HG02852 (cell line): ENCODE data around the gene HIPK4.
"Not testable (repeated sequence)": the region's sequence is repeated elsewhere in the genome, so short reads cannot be mapped to it uniquely, and the experiment has no call there.

ENCODE experiments used
- ATAC-seq: cut with Tn5 transposase; IDR thresholded peaks from one replicate; pipeline ENCODE4 v1.9.1; 2021; ENCODE audit warnings: mild to moderate bottlenecking, moderate library complexity; ENCODE audit not compliant: unreplicated experiment

HIPK4 gene

GRCh38 chr19:40390084-40390742, at the start of gene HIPK4:
TSS of gene HIPK4 (minus strand) at chr19:40390181. CDS start at chr19:40389902, 279 bp downstream.
- ATAC-seq: no peak

GRCh38 chr19:40438284-40438683, 48.3 kb upstream of the HIPK4 start:
- ATAC-seq: no peak

GRCh38 chr19:40433391-40434216, 43.6 kb upstream of the HIPK4 start:
- ATAC-seq: peak; percentile 75

- ATAC-seq: not testable (repeated sequence)
Measured at GRCh38 chr19:40432760-40433159, 42.8 kb upstream of the HIPK4 start.

- no peak for ATAC-seq
Measured at GRCh38 chr19:40431698-40432097, 41.7 kb upstream of the HIPK4 start.

GRCh38 chr19:40430242-40430641, 40.3 kb upstream of the HIPK4 start:
- not testable (repeated sequence) for ATAC-seq

GRCh38 chr19:40428197-40428596, 38.2 kb upstream of the HIPK4 start:
- not testable (repeated sequence) for ATAC-seq

GRCh38 chr19:40425450-40426287, 35.7 kb upstream of the HIPK4 start, which contains the start of gene SERTAD1:
TSS of gene SERTAD1 (minus strand) at chr19:40425992. CDS start at chr19:40423546, 2,446 bp downstream.
- ATAC-seq: peak; percentile 83

- no peak for ATAC-seq
Measured at GRCh38 chr19:40424637-40425449, 34.9 kb upstream of the HIPK4 start.

- no peak for ATAC-seq
Measured at GRCh38 chr19:40423938-40424337, 34.0 kb upstream of the HIPK4 start.

GRCh38 chr19:40422748-40423566, 33.0 kb upstream of the HIPK4 start:
- no peak for ATAC-seq

GRCh38 chr19:40421993-40422747, 32.2 kb upstream of the HIPK4 start:
- ATAC-seq: no peak

- peak; percentile 42 for ATAC-seq
Measured at GRCh38 chr19:40420766-40421765, 31.1 kb upstream of the HIPK4 start.

- ATAC-seq: no peak
Measured at GRCh38 chr19:40420451-40420765, 30.4 kb upstream of the HIPK4 start.

- no peak for ATAC-seq
Measured at GRCh38 chr19:40419780-40420179, 29.8 kb upstream of the HIPK4 start.

- ATAC-seq: no peak
Measured at GRCh38 chr19:40419066-40419612, 29.2 kb upstream of the HIPK4 start.

- no peak for ATAC-seq
Measured at GRCh38 chr19:40418040-40418439, 28.1 kb upstream of the HIPK4 start.

GRCh38 chr19:40417643-40417981, 27.6 kb upstream of the HIPK4 start:
- ATAC-seq: no peak
